HepG2 (cell line): Measurements from ENCODE around the gene OST4. TPM values are rescaled to one million over a fixed set of nuclear protein-coding genes. Genes with fewer than 3 reads are reported as not detected.

Experiments
- DNMT1 ChIP-seq: sonication (generic); formaldehyde crosslinking; IDR thresholded peaks from 2 replicates; pipeline ENCODE4 v1.5.1; 2020; ENCODE audit warnings: mild to moderate bottlenecking, missing genetic modification reagents
- ZBTB40 ChIP-seq, 2 experiments: fragments of 450-650 bp in 1 of 2; sonication (generic) in 1 of 2; formaldehyde crosslinking in 1 of 2; IDR thresholded peaks; 2 replicates each; pipeline versions ENCODE4 v1.6.1 to v1.8.0; 2016 to 2022; ENCODE audit warnings: antibody characterized with exemption in 1 of 2, mild to moderate bottlenecking in 1 of 2, missing genetic modification reagents in 1 of 2
- ZNF281 ChIP-seq: sonication (generic); formaldehyde crosslinking; IDR thresholded peaks from 2 replicates; pipeline ENCODE4 v1.4.0; 2020; ENCODE audit warnings: missing genetic modification reagents, borderline replicate concordance
- polyA plus RNA-seq, 8 experiments: library from polyadenylated mRNA; depleted of rRNA in 3 of 8; stranded (reverse) in 7 of 8; unstranded in 1 of 8; fragments of >200 nt; fragmentation: Illumina TruSeq in 4 of 8; extraction: Trizol in 4 of 8; gene quantifications; 2 replicates each; pipeline versions ENCODE4 v1.2.1 to v1.2.3, GENCODE V29; 2011 to 2016; ENCODE audit warnings: low read depth in 4 of 8, missing spikeins in 1 of 8, mixed read lengths in 1 of 8; ENCODE audit not compliant: insufficient read depth in 1 of 8
- total RNA-seq, 5 experiments: library from RNA; depleted of rRNA; stranded (reverse); fragments of >200 nt; fragmentation: Illumina TruSeq; extraction: Trizol; gene quantifications; 2 replicates each; pipeline ENCODE4 v1.2.3, GENCODE V29; 2016; ENCODE audit warnings: low read depth in 1 of 5

The OST4 gene
- total and polyA plus RNA-seq, 2 of the 13 experiments (the other 11 are each of a cell fraction or from before 2014, with no cell fraction given) = 498 to 584 TPM

GRCh38 chr2:27049422-27050280 is 21.8 kb downstream of the OST4 start (continued):
- TF ChIP-seq ZNF281 (CRISPR knock-in tag) (no peak), ZBTB40 (IDR thresholded peaks at IDR 0.05) (no peak), ZBTB40 (CRISPR knock-in tag; IDR thresholded peaks at IDR 0.05) (0 out of 2 replicates have a peak, but pooled peaks have one; percentile 12), DNMT1 (CRISPR knock-in tag) (no peak)
